Tibial nerve (tissue), 3 donors: ENCODE data around the gene PPM1F.

Experiments
- CTCF ChIP-seq, 5 experiments: fragments of 200-600 bp in 3 of 5; fragments of 450-650 bp in 2 of 5; sonication (generic) in 3 of 5; IDR thresholded peaks; one replicate each; pipeline ENCODE4 v1.5.1; 2016 to 2019; ENCODE audit warnings: antibody characterized with exemption in 5 of 5, mild to moderate bottlenecking in 3 of 5, moderate library complexity in 2 of 5
- POLR2A ChIP-seq, 2 donors: fragments of 450-650 bp; IDR thresholded peaks; one replicate each; pipeline ENCODE4 v1.6.1; 2017; ENCODE audit warnings: antibody characterized with exemption in 2 of 2, mild to moderate bottlenecking in 2 of 2, moderate library complexity in 2 of 2

DNA sequence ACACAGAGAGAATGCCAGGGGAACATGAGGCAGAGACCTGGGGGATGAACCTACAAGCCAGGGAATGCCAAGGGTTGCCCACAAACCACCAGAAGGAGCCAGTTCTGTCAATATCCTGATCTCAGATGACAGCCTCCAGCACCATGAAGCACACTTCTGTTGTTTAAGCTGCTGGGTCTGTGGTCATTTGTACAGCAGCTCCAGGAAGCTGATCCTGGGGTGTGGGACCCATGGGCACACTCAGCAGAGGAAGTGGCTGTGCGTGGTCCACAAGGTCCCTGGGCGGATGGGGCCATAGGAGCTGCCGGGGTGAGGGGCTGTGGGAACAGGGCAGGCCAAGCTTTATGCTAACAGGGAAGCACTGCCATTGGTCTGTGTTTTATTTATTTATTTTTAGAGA is 12.1 kb downstream of the PPM1F start:
- TF ChIP-seq CTCF (IDR thresholded peaks at IDR 0.05) (no peak), POLR2A (IDR thresholded peaks at IDR 0.05) (no peak)
